CD4-positive, alpha-beta T cell (primary cell): ENCODE measurements around the gene KIF5B. TPM values are rescaled to one million over a fixed set of nuclear protein-coding genes. Genes with fewer than 3 reads are reported as not detected.
A peak's percentile ranks its signal among the peaks of the same experiment; 100 is the strongest.

Source experiments
- ATAC-seq: fragments of 200-7000 bp; cut with Tn5 transposase; one replicate; pipeline ENCODE4 v1.10.0; 2022; ENCODE audit warnings: mild to moderate bottlenecking; ENCODE audit not compliant: poor library complexity
- CTCF ChIA-PET: fragments of 350-600 bp; sonication (Branson Sonifier 250); formaldehyde crosslinking; loops from one replicate; lab custom pipeline; 2021; ENCODE audit warnings: antibody characterized with exemption, inconsistent platforms; lab: Charles Lee
- POLR2A ChIA-PET: fragments of 350-600 bp; sonication (Branson Sonifier 250); formaldehyde crosslinking; loops from one replicate; lab custom pipeline; 2021; ENCODE audit warnings: antibody characterized with exemption, inconsistent platforms; lab: Charles Lee
- DNase-seq, 14 experiments: peaks; one replicate each; pipeline ENCODE4 v3.0.0-alpha.2; 2013 to 2020; ENCODE audit warnings: mixed read lengths in 2 of 14
- H3K27ac ChIP-seq, 2 donors: one replicate each; pipeline versions ENCODE4 v1.5.1 to v1.7.0; 2013; ENCODE audit warnings: low read length in 2 of 2, low read depth in 1 of 2, mild to moderate bottlenecking in 1 of 2
- H3K27me3 ChIP-seq, 2 experiments: 1 replicate in 1 of 2; 2 replicates in 1 of 2; pipeline versions ENCODE4 v1.6.1 to v1.7.0; 2013; ENCODE audit warnings: low read length in 2 of 2, control low read depth in 1 of 2, mild to moderate bottlenecking in 1 of 2, moderate library complexity in 1 of 2; ENCODE audit not compliant: insufficient read depth in 2 of 2, control insufficient read depth in 1 of 2
- H3K36me3 ChIP-seq: one replicate; pipeline ENCODE4 v1.6.1; 2013; ENCODE audit warnings: low read length, control low read depth; ENCODE audit not compliant: insufficient read depth
- H3K4me1 ChIP-seq: one replicate; pipeline ENCODE4 v1.6.1; 2013; ENCODE audit warnings: low read length, control low read depth; ENCODE audit not compliant: insufficient read depth
- H3K4me3 ChIP-seq: one replicate; pipeline ENCODE4 v1.5.1; 2013; ENCODE audit warnings: mild to moderate bottlenecking, low read length, moderate library complexity
- H3K9me3 ChIP-seq, 2 experiments: 1 replicate in 1 of 2; 2 replicates in 1 of 2; pipeline versions ENCODE4 v1.6.1 to v1.7.0; 2013; ENCODE audit warnings: low read length in 2 of 2, mild to moderate bottlenecking in 2 of 2, control low read depth in 1 of 2, moderate library complexity in 1 of 2; ENCODE audit not compliant: control insufficient read depth in 1 of 2, insufficient read depth in 1 of 2
- H3K27ac Mint-ChIP-seq: one replicate; pipeline ENCODE4 v1.8.0; 2020; ENCODE audit warnings: mixed read lengths
- H3K27me3 Mint-ChIP-seq: one replicate; pipeline ENCODE4 v1.8.0; 2021; ENCODE audit warnings: mixed read lengths
- H3K36me3 Mint-ChIP-seq: one replicate; pipeline ENCODE4 v1.8.0; 2021; ENCODE audit warnings: low read depth, mixed read lengths
- H3K4me1 Mint-ChIP-seq: one replicate; pipeline ENCODE4 v1.8.0; 2021; ENCODE audit warnings: low read depth, mixed read lengths
- H3K4me3 Mint-ChIP-seq: one replicate; pipeline ENCODE4 v1.8.0; 2020; ENCODE audit warnings: mild to moderate bottlenecking, mixed read lengths
- H3K9me3 Mint-ChIP-seq: one replicate; pipeline ENCODE4 v1.8.0; 2020; ENCODE audit warnings: mixed read lengths
- CTCF ChIP-seq: fragments of 200-600 bp; IDR thresholded peaks from one replicate; pipeline ENCODE4 v1.8.0; 2022; ENCODE audit warnings: antibody characterized with exemption, mild to moderate bottlenecking
- intact Hi-C, 2 experiments: fragments of 100-400 bp; cut with DNase I in 1 of 2; cut with micrococcal nuclease in 1 of 2; formaldehyde crosslinking; loops; one replicate each; pipeline versions ENCODE4 v1.15.1 to v1.9.0; 2023 to 2025; cut with DNase I, micrococcal nuclease
- total RNA-seq, 174 experiments: library from RNA in 2 of 174; stranded (reverse) in 2 of 174; gene quantifications; one replicate each; pipeline ENCODE4 v1.2.3 and lab custom pipeline; 2021 to 2026

KIF5B gene
- total RNA-seq, 2 experiments from 2014 or later = 58.3 to 59.0 TPM

- Histone ChIP-seq H3K9me3 (no peaks in the 10 kb centered on the region), H3K27me3 (no peaks in the 10 kb centered on the region), H3K27ac (no peak overlapping the region), H3K36me3 (peaks cover 56% of the 10 kb centered on the region), H3K4me1 (peaks cover 24% of the 10 kb centered on the region), H3K4me3 (no peak overlapping the region)
- ATAC-seq (no peak), DNase-seq (no peak)
- Mint-ChIP-seq H3K4me1 (peaks cover 62% of the 10 kb centered on the region), H3K4me3 (peak overlapping the region; percentile 2), H3K9me3 (no peaks in the 10 kb centered on the region), H3K27ac (peak overlapping the region; percentile 40), H3K36me3 (peaks cover 88% of the 10 kb centered on the region), H3K27me3 (no peaks in the 10 kb centered on the region)
- intact Hi-C loops = no loop called here
- no peak for TF ChIP-seq CTCF
- ChIA-PET CTCF (interaction anchor here (0.7 to 0.8 kb wide), 2 partner anchors 12 to 43 kb away, joined by 3 read pairs; no protein-coding TSS in a partner anchor), POLR2A (interaction anchor here (0.8 kb wide), 1 partner anchor 15 kb away, joined by 3 read pairs; no protein-coding TSS in a partner anchor)
Measured at GRCh38 chr10:32041290-32042028, 14.8 kb downstream of the KIF5B start.

GRCh38 chr10:32039734-32040133 is 16.5 kb downstream of the KIF5B start:
- H3K27ac Mint-ChIP-seq = no peak overlapping the region

GRCh38 chr10:32038777-32039176 is 17.4 kb downstream of the KIF5B start:
- no peak overlapping the region for H3K4me3 Mint-ChIP-seq
- no peaks in the 10 kb centered on the region for H3K9me3 Mint-ChIP-seq
- Histone ChIP-seq H3K9me3 (no peaks in the 10 kb centered on the region), H3K27ac (no peak overlapping the region), H3K4me1 (peaks cover 16% of the 10 kb centered on the region), H3K36me3 (peaks cover 60% of the 10 kb centered on the region), H3K27me3 (no peaks in the 10 kb centered on the region), H3K4me3 (no peak overlapping the region)
- CTCF ChIA-PET = no interaction called here
- POLR2A ChIA-PET = no interaction called here
- no peaks in the 10 kb centered on the region for H3K27me3 Mint-ChIP-seq
- TF ChIP-seq CTCF = no peak
- H3K4me1 Mint-ChIP-seq = peaks cover 37% of the 10 kb centered on the region
- no peak for ATAC-seq
- no peak overlapping the region for H3K27ac Mint-ChIP-seq
- intact Hi-C loops = loop anchor here in 1 of 2 experiments (10.0 kb wide), 1 partner anchor 236 kb away; no protein-coding TSS in a partner anchor
- peaks cover 86% of the 10 kb centered on the region for H3K36me3 Mint-ChIP-seq
- no peak for DNase-seq

More at GRCh38 chr10:32039734-32040133, 16.5 kb downstream of the KIF5B start:
- Histone ChIP-seq H3K27ac (no peak overlapping the region), H3K4me3 (no peak overlapping the region), H3K4me1 (peaks cover 24% of the 10 kb centered on the region), H3K36me3 (peaks cover 56% of the 10 kb centered on the region), H3K9me3 (no peaks in the 10 kb centered on the region), H3K27me3 (no peaks in the 10 kb centered on the region)
- H3K9me3 Mint-ChIP-seq = no peaks in the 10 kb centered on the region
- ChIA-PET POLR2A (no interaction called here), CTCF (no interaction called here)
- intact Hi-C loops = loop anchor here in 1 of 2 experiments (10.0 kb wide), 1 partner anchor 235 kb away; no protein-coding TSS in a partner anchor
- ATAC-seq = no peak
- no peak overlapping the region for H3K4me3 Mint-ChIP-seq
- no peak for DNase-seq
- TF ChIP-seq CTCF = no peak
- peaks cover 86% of the 10 kb centered on the region for H3K36me3 Mint-ChIP-seq
- no peaks in the 10 kb centered on the region for H3K27me3 Mint-ChIP-seq
- H3K4me1 Mint-ChIP-seq = peaks cover 46% of the 10 kb centered on the region
